Heart left ventricle (tissue), 16 donors: ENCODE data around the gene TTLL10. TPM values are rescaled to one million over a fixed set of nuclear protein-coding genes. Genes with fewer than 3 reads are reported as not detected.

Source experiments
- ATAC-seq, 4 donors: fragments of 200-7000 bp; cut with Tn5 transposase; one replicate each; pipeline ENCODE4 v1.9.1; 2020 to 2022; ENCODE audit warnings: moderate library complexity in 4 of 4, mild to moderate bottlenecking in 3 of 4, moderate number of reproducible peaks in 1 of 4
- DNase-seq, 5 donors: peaks; one replicate each; pipeline ENCODE4 v3.0.0-alpha.2; 2020
- H3K27ac ChIP-seq, 12 donors: fragments of 200-600 bp; sonication (generic) in 4 of 12; one replicate each; pipeline versions ENCODE4 v1.5.0 to v1.8.0; 2016 to 2022; ENCODE audit warnings: mild to moderate bottlenecking in 2 of 12
- H3K27me3 ChIP-seq, 9 donors: fragments of 200-600 bp; sonication (generic) in 2 of 9; one replicate each; pipeline versions ENCODE4 v1.5.1 to v1.8.0; 2016 to 2022; ENCODE audit warnings: mild to moderate bottlenecking in 3 of 9
- H3K36me3 ChIP-seq, 9 donors: fragments of 200-600 bp; sonication (generic) in 2 of 9; one replicate each; pipeline versions ENCODE4 v1.5.0 to v1.8.0; 2018 to 2022; ENCODE audit warnings: mild to moderate bottlenecking in 2 of 9
- H3K4me1 ChIP-seq, 12 donors: fragments of 200-600 bp; sonication (generic) in 4 of 12; one replicate each; pipeline versions ENCODE4 v1.5.0 to v1.8.0; 2016 to 2022; ENCODE audit warnings: mild to moderate bottlenecking in 3 of 12
- H3K4me3 ChIP-seq, 12 donors: fragments of 200-600 bp; sonication (generic) in 4 of 12; one replicate each; pipeline versions ENCODE4 v1.5.0 to v1.8.0; 2017 to 2022; ENCODE audit warnings: mild to moderate bottlenecking in 9 of 12, moderate library complexity in 4 of 12
- H3K9me3 ChIP-seq, 12 donors: fragments of 200-600 bp; sonication (generic) in 4 of 12; one replicate each; pipeline versions ENCODE4 v1.5.0 to v1.8.0; 2016 to 2022; ENCODE audit warnings: mild to moderate bottlenecking in 1 of 12
- CTCF ChIP-seq, 12 donors: fragments of 200-600 bp; sonication (generic) in 4 of 12; IDR thresholded peaks; one replicate each; pipeline versions ENCODE4 v1.5.0 to v1.8.0; 2018 to 2022; ENCODE audit warnings: antibody characterized with exemption in 12 of 12, mild to moderate bottlenecking in 5 of 12
- POLR2A ChIP-seq, 2 donors: fragments of 450-650 bp; IDR thresholded peaks; one replicate each; pipeline ENCODE4 v1.6.1; 2017; ENCODE audit warnings: antibody characterized with exemption in 2 of 2, mild to moderate bottlenecking in 2 of 2, moderate library complexity in 2 of 2
- WGBS, 4 donors: extraction: QIAGEN DNeasy Blood & Tissue Kit in 2 of 4; methylation state at CpG; one replicate each; pipeline versions ENCODE4 v1.1.5 to v1.1.7; 2013 to 2018; 5-methylcytosine and 5-hydroxymethylcytosine counted together
- intact Hi-C, 10 donors: fragments of 100-400 bp; cut with DNase I; formaldehyde crosslinking; loops; one replicate each; pipeline versions ENCODE4 v1.11.1 to v1.14.2; 2022
- polyA plus RNA-seq, 2 donors: library from polyadenylated mRNA; stranded (reverse); fragments of 200-250 nt; gene quantifications; one replicate each; pipeline ENCODE4 v1.2.3, GENCODE V29; 2013
- total RNA-seq, 9 donors: library from RNA; depleted of rRNA in 2 of 9; stranded (reverse); fragments of >200 nt in 2 of 9; fragmentation: NEBNext Ultra II Directional in 3 of 9; extraction: Animal tissue kit (Norgen Biotek cat#: 25700) in 3 of 9; gene quantifications; one replicate each; pipeline versions ENCODE4 v1.1.0 to v1.2.4, GENCODE V29; 2016 to 2023
- donor health status: ischemic (EF 13 %, LVEDD 7.1; RV severe dilation, severe dysfunction).
- donor health status: healthy with polysubstance abuse.
- donor health status: DM: no; HTN: yes; CAD: no.
- donor health status: DM: no; HTN: no; CAD: no.
- donor health status: ischemic (EF 25% LVEDD 6.9; RV normal size, moderate dysfunction).
- donor health status: ischemic (EF 25% LVEDD 5.7; RV mildly dilated, moderate dysfunction).
- donor health status: healthy.
- donor health status: DM: yes; HTN: yes; CAD: no.
- donor health status: ischemic (EF 35%, LVEDD 5.7; RV mildly dilated, moderate dysfunction).
- donor health status: nonischemic (EF 11% LVEDD 7.7; RV severe dilation, severe dysfunction).
- donor health status: DM: yes; HTN: yes; CAD: no.
- donor health status: PGD.
- donor health status: ischemic (EF 29% LVEDD 5.4; RV normal size, mild dysfunction).
- donor health status: nonischemic (EF 23%, LVEDD 6.1; RV moderate dilation, normal function).

TTLL10 gene
- total and polyA plus RNA-seq, 11 donors = 0.03 to 0.53 (median 0.21) TPM; not detected in 4

- intact Hi-C loops = loop anchor here in 1 of 10 donors (10.0 kb wide), 1 partner anchor 113 kb away; no protein-coding TSS in a partner anchor
- WGBS, 4 donors = 46 to 58% (median 52%) methylated on average over 13 to 48 of the region's 48 CpGs
- peaks cover 12 to 44% (median 17%) of the 10 kb centered on the region in 9 donors for H3K27me3 ChIP-seq
Measured at GRCh38 chr1:1237874-1238701, 64.4 kb downstream of the TTLL10 start.

GRCh38 chr1:1238702-1239178, 65.1 kb downstream of the TTLL10 start:
- 64 to 93% (median 66%) methylated on average over 3 to 19 of the region's 19 CpGs for WGBS, 4 donors
- Histone ChIP-seq H3K4me1 (peaks cover 0 to 14% (median 5%) of the 10 kb centered on the region in 12 donors), H3K9me3 (no peaks in the 10 kb centered on the region), H3K27ac (no peak overlapping the region), H3K4me3 (no peak overlapping the region), H3K36me3 (peaks cover 0 to 11% (median 0%) of the 10 kb centered on the region in 9 donors), H3K27me3 (peaks cover 12 to 44% (median 17%) of the 10 kb centered on the region in 9 donors)
- ATAC-seq (no peak), DNase-seq (no peak)
- TF ChIP-seq CTCF (IDR thresholded peaks at IDR 0.05) = no peak
- intact Hi-C loops = loop anchor here in 1 of 10 donors (10.0 kb wide), 1 partner anchor 114 kb away; no protein-coding TSS in a partner anchor

More at GRCh38 chr1:1237874-1238701, 64.4 kb downstream of the TTLL10 start:
- no peak overlapping the region for H3K27ac ChIP-seq
- TF ChIP-seq POLR2A (IDR thresholded peaks at IDR 0.05) (no peak), CTCF (IDR thresholded peaks at IDR 0.05) (no peak)
- peaks cover 0 to 12% (median 0%) of the 10 kb centered on the region in 9 donors for H3K36me3 ChIP-seq
- no peak for ATAC-seq
- H3K9me3 ChIP-seq = no peaks in the 10 kb centered on the region
- no peak for DNase-seq
- peak overlapping the region in 1 of 12 donors; percentile 4 for H3K4me3 ChIP-seq
- H3K4me1 ChIP-seq = peaks cover 0 to 20% (median 8%) of the 10 kb centered on the region in 12 donors

GRCh38 chr1:1239227-1239613, 65.5 kb downstream of the TTLL10 start:
- WGBS, 4 donors = 58 to 78% (median 62%) methylated on average over 1 to 15 of the region's 15 CpGs
- Histone ChIP-seq H3K9me3 (no peaks in the 10 kb centered on the region), H3K36me3 (peaks cover 0 to 6% (median 0%) of the 10 kb centered on the region in 9 donors), H3K27me3 (peaks cover 12 to 48% (median 20%) of the 10 kb centered on the region in 9 donors), H3K27ac (no peak overlapping the region), H3K4me1 (peaks cover 0 to 19% (median 5%) of the 10 kb centered on the region in 12 donors), H3K4me3 (no peak overlapping the region)
- TF ChIP-seq CTCF (IDR thresholded peaks at IDR 0.05) (no peak), POLR2A (IDR thresholded peaks at IDR 0.05) (no peak)
- ATAC-seq = no peak
- DNase-seq = no peak
- intact Hi-C loops = loop anchor here in 1 of 10 donors (10.0 kb wide), 1 partner anchor 114 kb away; no protein-coding TSS in a partner anchor
